Measurements from ENCODE around the gene NFKB1. TPM values are rescaled to one million over a fixed set of nuclear protein-coding genes. Genes with fewer than 3 reads are reported as not detected.

NFKB1 gene
- 43.0 and 47.4 TPM in 2 replicates for total RNA-seq

- Histone ChIP-seq H3K27me3 (ENCODE audit: control insufficient read depth, insufficient read depth, low read length) (no peaks in the 10 kb centered on the region), H3K36me3 (ENCODE audit: control insufficient read depth, insufficient read depth, low read length) (no peaks in the 10 kb centered on the region), H3K4me3 (ENCODE audit: low read depth, low read length) (peak within 1 kb of the TSS; percentile 89)
- TF ChIP-seq, protein P1, sequence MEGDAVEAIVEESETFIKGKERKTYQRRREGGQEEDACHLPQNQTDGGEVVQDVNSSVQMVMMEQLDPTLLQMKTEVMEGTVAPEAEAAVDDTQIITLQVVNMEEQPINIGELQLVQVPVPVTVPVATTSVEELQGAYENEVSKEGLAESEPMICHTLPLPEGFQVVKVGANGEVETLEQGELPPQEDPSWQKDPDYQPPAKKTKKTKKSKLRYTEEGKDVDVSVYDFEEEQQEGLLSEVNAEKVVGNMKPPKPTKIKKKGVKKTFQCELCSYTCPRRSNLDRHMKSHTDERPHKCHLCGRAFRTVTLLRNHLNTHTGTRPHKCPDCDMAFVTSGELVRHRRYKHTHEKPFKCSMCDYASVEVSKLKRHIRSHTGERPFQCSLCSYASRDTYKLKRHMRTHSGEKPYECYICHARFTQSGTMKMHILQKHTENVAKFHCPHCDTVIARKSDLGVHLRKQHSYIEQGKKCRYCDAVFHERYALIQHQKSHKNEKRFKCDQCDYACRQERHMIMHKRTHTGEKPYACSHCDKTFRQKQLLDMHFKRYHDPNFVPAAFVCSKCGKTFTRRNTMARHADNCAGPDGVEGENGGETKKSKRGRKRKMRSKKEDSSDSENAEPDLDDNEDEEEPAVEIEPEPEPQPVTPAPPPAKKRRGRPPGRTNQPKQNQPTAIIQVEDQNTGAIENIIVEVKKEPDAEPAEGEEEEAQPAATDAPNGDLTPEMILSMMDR (IDR thresholded peaks at IDR 0.05; ENCODE audit: insufficient read depth, low read length, poor library complexity, severe bottlenecking) = no peak
- peak; percentile 47 for DNase-seq (ENCODE audit: low read depth)
Measured at GRCh38 chr4:102500696-102501446, at the start of gene NFKB1. Gene NFKB1 (plus strand): TSS chr4:102501359. CDS start chr4:102525519, 24,160 bp downstream.

GRCh38 chr4:102452854-102453253, 48.3 kb upstream of the NFKB1 start:
- no peak for DNase-seq (ENCODE audit: low read depth)
- TF ChIP-seq, protein P1 (IDR thresholded peaks at IDR 0.05; ENCODE audit: insufficient read depth, low read length, poor library complexity, severe bottlenecking) = no peak

DNA sequence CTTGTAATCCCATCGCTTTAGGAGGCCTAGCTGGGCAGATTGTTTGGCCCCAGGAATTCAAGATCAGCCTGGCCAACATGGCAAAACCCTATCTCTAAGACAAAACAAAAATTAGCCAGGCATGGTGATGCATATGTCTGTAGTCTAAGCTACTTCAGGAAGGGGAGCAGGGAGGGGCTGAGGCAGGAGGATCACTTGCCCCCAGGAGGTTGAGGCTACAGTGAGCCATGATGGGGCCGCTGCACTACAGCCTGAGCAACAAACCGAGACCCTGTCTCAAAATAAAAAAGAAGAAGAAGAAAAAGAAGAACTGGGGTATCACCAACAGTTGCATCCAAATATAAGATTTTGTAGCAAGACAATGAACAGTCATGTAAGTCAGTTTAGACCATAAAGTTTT, 47.3 kb upstream of the NFKB1 start:
- Histone ChIP-seq H3K36me3 (ENCODE audit: control insufficient read depth, insufficient read depth, low read length) (no peaks in the 10 kb centered on the region), H3K4me3 (ENCODE audit: low read depth, low read length) (no peak overlapping the region), H3K27me3 (ENCODE audit: control insufficient read depth, insufficient read depth, low read length) (no peaks in the 10 kb centered on the region)
- DNase-seq (ENCODE audit: low read depth) = no peak
- TF ChIP-seq, protein P1 (IDR thresholded peaks at IDR 0.05; ENCODE audit: insufficient read depth, low read length, poor library complexity, severe bottlenecking) = no peak

More at GRCh38 chr4:102452854-102453253, 48.3 kb upstream of the NFKB1 start:
- Histone ChIP-seq H3K36me3 (ENCODE audit: control insufficient read depth, insufficient read depth, low read length) (no peaks in the 10 kb centered on the region), H3K27me3 (ENCODE audit: control insufficient read depth, insufficient read depth, low read length) (no peaks in the 10 kb centered on the region), H3K4me3 (ENCODE audit: low read depth, low read length) (no peak overlapping the region)

DNA sequence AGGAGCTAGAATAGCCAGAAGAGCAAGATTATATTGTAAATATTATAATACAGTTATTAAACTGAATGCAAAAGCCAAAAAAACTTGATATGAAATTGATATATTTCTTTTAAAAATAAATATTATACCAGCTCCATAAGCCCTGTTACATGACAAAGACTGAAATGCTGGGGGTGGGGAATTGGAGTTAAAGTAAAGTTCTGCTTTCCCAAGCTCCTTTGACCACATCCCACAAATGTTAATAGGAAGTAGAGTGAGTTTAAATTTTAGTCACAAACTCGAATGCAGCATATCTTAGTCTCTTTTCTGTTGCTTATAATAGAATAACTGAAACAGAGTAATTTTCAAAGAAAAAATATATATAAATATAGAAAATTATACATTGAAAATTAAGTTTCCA, 46.9 kb upstream of the NFKB1 start:
- Histone ChIP-seq H3K4me3 (ENCODE audit: low read depth, low read length) (no peak overlapping the region), H3K36me3 (ENCODE audit: control insufficient read depth, insufficient read depth, low read length) (no peaks in the 10 kb centered on the region), H3K27me3 (ENCODE audit: control insufficient read depth, insufficient read depth, low read length) (no peaks in the 10 kb centered on the region)
- DNase-seq (ENCODE audit: low read depth) = no peak
- TF ChIP-seq, protein P1 (IDR thresholded peaks at IDR 0.05; ENCODE audit: insufficient read depth, low read length, poor library complexity, severe bottlenecking) = no peak

- TF ChIP-seq, protein P1 (IDR thresholded peaks at IDR 0.05; ENCODE audit: insufficient read depth, low read length, poor library complexity, severe bottlenecking) = no peak
- Histone ChIP-seq H3K36me3 (ENCODE audit: control insufficient read depth, insufficient read depth, low read length) (no peaks in the 10 kb centered on the region), H3K4me3 (ENCODE audit: low read depth, low read length) (no peak overlapping the region), H3K27me3 (ENCODE audit: control insufficient read depth, insufficient read depth, low read length) (no peaks in the 10 kb centered on the region)
- no peak for DNase-seq (ENCODE audit: low read depth)
Measured at GRCh38 chr4:102454981-102455685, 46.0 kb upstream of the NFKB1 start.

Data from kidney epithelial cell (primary cell).